Stimulated activated CD4-positive, alpha-beta T cell treated with anti-CD3 and anti-CD28 coated beads, Interleukin-2, amount 100 ng/mL, for 4 hours (primary cell): ENCODE measurements around the gene IGSF11.
"Not testable (repeated sequence)": the region's sequence is repeated elsewhere in the genome, so short reads cannot be mapped to it uniquely, and the experiment has no call there.

ENCODE experiments used
- DNase-seq: peaks from one replicate; pipeline ENCODE4 v3.0.0-alpha.2; 2020; ENCODE audit warnings: low read depth

IGSF11 gene, protein sequence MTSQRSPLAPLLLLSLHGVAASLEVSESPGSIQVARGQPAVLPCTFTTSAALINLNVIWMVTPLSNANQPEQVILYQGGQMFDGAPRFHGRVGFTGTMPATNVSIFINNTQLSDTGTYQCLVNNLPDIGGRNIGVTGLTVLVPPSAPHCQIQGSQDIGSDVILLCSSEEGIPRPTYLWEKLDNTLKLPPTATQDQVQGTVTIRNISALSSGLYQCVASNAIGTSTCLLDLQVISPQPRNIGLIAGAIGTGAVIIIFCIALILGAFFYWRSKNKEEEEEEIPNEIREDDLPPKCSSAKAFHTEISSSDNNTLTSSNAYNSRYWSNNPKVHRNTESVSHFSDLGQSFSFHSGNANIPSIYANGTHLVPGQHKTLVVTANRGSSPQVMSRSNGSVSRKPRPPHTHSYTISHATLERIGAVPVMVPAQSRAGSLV

DNA sequence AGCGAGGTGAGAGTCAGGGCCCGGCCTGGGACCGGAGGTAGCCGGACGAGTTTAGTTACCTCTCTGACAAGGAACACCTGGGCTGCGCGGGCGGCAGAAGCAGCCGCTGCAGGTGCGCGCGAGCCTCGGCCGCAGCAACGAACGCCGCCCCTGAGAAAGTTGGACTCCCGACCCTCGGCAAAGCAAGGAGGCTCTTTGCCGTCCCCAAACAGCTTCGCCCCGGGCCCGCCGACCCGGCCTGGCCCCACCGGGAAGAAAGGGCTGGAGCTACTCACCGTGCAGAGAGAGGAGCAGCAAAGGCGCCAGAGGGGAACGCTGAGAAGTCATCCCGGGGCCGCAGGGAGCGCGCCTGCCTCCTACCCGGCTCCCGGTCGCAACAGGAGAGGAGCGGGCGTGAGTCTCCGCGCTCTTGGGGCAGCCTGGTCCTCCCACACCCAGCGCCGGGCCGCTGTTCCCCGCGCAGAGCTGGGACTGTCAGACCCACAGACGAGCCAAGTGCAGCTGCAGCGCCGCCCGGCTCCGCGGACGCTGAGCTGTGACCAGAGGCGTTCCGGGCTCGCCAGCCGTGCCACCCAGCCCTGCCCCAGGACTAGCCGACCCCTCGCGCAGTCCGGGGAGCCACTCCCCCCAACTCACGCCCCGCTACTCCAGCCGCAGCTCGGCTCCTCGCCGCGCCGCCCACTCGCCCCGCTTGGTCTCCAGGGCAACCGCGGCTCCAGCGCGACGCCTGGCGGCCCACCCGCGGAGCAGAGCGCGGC is at the start of gene IGSF11:
IGSF11 (minus strand) TSS at position 591 of the 758 bp plus-strand sequence; CDS start at position 327, 264 bp downstream.
- peak; percentile 60 for DNase-seq

DNA sequence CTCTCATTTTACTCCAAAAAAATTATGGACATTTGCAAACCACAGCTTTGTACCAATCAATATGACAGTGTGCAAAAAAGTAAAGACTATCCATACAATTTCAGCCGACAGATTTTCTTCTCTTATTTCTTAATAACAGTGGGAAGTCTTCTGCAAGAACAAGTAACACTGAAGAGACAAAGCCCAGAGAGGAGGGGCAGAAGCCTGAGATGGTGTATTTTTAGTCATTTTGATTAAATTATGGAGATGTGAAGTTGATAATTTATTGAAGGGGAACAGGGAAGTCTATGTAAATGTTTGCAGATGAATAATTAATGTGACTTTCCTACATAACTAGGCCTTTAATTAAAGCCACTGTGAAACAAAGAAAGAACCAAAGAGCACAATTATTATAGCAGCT is 45.7 kb upstream of the IGSF11 start:
- DNase-seq: no peak

DNA sequence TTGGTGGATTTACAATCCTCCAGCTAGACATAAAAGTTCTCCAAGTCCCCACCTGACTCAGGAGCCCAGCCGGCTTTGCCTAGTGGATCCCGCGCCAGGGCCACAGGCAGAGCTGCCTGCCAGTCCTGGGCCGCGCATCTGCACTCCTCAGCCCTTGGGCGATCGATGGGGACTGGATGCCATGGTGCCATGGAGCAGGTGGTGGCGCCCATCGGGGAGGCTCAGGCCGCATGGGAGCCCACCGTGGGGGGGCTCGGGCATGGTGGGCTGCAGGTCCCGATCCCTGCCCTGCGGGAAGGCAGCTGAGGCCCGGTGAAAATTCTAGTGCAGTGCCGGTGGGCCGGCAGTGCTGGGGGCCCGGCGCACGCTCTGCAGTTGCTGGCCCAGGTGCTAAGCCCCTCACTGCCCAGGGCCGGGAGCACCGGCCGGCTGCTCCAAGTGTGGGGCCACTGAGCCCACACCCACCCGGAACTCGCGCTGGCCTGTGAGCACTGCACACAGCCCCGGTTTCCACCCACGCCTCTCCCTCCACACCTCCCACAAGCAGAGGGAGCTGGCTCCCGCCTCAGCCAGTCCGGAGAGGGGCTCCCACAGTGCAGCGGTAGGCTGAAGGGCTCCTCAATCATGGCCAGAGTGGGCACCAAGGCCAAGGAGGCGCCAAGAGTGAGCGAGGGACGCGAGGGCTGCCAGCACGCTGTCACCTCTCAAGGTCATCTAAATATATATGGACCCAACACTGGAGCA is 38.8 kb upstream of the IGSF11 start:
- DNase-seq: no peak

GRCh38 chr3:119072451-119072850 is 37.8 kb upstream of the IGSF11 start:
- DNase-seq: not testable (repeated sequence)

GRCh38 chr3:119069725-119070124 is 35.1 kb upstream of the IGSF11 start:
- no peak for DNase-seq

GRCh38 chr3:119063471-119063870 is 28.8 kb upstream of the IGSF11 start:
- no peak for DNase-seq

DNA sequence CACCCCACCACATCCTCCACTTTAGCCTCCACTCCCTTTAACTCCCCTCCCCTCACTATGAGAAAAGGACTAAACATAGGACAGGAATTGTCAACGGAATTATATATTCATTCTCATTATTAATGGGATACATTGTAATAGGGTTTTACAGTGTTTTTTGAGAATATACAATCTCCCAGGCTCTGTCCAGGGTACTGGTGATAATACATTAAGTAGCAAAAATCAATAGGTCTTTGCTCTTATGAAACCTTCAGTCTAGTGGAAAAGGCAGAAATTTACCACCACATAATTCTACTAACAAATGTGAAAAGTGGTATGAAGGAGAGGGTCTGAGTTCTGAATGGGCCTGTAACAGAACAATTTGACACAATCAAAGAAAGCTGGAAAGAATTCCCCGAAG is 28.2 kb upstream of the IGSF11 start:
- DNase-seq: no peak

DNA sequence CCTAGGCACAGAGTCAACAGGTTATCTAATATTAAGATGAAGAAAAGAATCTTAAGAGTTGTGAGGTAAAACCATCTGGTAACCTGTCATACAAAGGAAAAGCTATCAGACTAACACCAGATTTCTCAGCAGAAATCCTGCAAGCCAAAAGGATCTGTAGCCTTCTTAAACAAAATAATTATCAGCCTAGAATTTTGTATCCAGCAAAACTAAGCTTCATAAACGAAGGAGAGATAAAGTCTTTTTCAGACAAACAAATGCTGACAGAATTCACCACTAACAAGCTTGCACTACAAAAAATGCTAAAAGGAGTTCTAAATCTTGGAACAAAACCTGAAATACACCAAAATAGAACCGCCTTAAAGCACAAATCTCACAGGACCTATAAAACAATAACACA is 9.9 kb upstream of the IGSF11 start:
- DNase-seq: no peak

- no peak for DNase-seq
Observed at GRCh38 chr3:119042162-119042561, 7.5 kb upstream of the IGSF11 start.

- DNase-seq: no peak
Observed at GRCh38 chr3:119035014-119035346, 334 bp upstream of the IGSF11 start.

GRCh38 chr3:119033393-119034255 is 1.0 kb downstream of the IGSF11 start:
- no peak for DNase-seq

GRCh38 chr3:119025171-119025795 is 9.4 kb downstream of the IGSF11 start:
- no peak for DNase-seq

DNA sequence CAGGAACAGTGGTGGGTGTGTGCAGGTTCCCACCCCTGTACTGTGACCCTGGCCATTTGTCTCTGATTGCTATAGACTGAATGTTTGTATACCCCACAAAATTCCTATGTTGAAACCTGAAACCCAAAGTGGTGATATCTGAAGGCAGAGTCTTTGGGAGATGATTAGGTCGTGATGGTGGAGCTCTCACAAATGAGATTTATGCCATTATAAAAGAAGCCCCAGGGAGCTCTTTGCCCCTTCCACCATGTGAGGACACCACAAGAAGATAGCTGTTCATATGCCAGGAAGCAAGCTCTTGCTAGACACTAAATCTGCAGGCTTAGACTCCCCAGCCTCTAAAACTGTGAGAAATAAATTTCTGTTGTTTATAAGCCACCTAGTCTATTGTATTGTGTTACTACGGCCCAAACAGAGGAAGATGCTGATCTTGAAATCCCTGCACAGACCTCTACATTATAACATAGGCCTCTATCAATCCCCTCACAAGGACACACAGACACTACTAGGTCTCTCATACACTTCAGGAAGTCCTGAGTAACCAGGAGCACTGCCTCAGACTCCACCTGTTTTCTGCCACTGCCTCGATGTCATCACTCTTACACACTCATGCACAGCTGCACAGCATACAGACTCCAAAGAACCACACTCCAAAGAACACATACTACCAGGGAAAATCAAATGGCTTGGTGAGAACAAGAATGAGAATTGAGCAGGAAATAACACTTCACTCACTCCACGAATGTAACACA is 14.7 kb downstream of the IGSF11 start:
- no peak for DNase-seq

GRCh38 chr3:119018690-119019463 is 15.8 kb downstream of the IGSF11 start:
- DNase-seq: no peak

DNA sequence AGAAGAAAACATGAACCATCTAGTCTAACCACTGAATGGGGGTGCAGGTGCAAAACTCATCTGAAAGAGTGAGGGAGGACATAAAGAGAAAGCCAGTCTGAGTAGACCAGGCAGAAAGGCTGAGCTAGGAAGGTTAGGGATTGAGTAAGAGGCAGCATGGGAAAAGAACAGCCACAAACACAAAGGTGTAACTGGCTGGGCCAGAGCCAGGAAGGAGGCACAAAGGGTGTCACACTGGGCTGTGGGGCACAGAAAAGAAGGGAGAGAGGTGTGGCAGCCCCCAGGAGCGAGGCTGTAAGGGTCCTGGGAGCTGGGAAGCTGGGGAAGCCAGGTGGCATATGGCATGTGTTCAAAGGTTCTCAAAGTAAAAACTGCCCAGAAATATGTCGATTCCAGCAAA is 18.7 kb downstream of the IGSF11 start:
- DNase-seq: no peak

DNA sequence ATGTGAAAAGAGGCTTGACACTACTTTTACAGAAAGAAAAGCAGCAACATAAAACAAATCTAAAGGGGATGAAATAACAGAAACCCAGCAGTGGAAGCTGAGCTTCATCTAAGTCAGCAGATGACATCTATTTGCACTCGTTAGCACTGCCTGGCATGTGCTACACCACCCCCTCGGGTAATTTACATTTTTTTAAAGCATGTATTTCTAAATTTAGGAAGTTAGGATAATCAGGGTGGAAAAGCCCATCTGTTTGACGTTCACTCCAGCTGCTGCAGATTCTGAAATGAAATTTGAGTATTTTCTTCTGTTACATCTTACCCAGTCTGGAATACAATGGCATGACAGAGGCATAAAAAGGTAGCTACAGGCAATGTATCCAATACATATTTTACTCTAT is 20.7 kb downstream of the IGSF11 start:
- no peak for DNase-seq

DNA sequence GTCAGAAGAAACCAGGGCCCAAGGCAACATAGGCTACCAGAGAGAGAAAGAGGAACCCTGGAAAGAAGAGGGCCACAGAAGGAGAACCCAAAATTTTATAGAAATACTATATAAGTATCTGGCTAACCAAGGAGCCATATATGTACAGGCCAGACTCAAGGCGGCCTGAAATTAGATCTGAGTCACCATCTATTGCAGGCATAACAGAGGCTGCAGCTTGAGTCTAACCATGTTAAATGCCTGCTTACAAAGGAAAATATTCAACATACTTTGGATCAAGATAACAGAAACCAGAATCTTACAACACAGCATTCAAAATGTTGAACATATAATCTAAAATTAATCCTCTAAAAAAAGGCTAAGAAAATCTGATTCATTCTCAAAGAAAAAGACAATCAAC is 23.1 kb downstream of the IGSF11 start:
- no peak for DNase-seq

- DNase-seq: no peak
Observed at GRCh38 chr3:118997190-118997589, 37.5 kb downstream of the IGSF11 start.

GRCh38 chr3:118991775-118992174 is 42.9 kb downstream of the IGSF11 start:
- no peak for DNase-seq
